Mesenchymal stem cell (in vitro differentiated cells and primary cell): ENCODE measurements around the gene GULP1.

ENCODE experiments used
- DNase-seq: peaks from one replicate; pipeline ENCODE4 v3.0.0-alpha.2; 2013
- H2AFZ ChIP-seq: one replicate; pipeline ENCODE4 v1.6.1; 2013; ENCODE audit warnings: low read depth, mild to moderate bottlenecking, control low read depth, inconsistent platforms, low read length, moderate library complexity
- H2AK5ac ChIP-seq: 2 replicates; pipeline ENCODE4 v1.6.1; 2013; ENCODE audit warnings: low read length, moderate library complexity, mild to moderate bottlenecking, inconsistent platforms; ENCODE audit not compliant: severe bottlenecking
- H2BK120ac ChIP-seq: one replicate; pipeline ENCODE4 v1.6.1; 2013; ENCODE audit warnings: low read depth, mild to moderate bottlenecking, inconsistent platforms, low read length, moderate library complexity
- H2BK12ac ChIP-seq, 2 experiments: one replicate each; pipeline ENCODE4 v1.6.1; 2013; ENCODE audit warnings: inconsistent platforms in 2 of 2, low read length in 2 of 2, mild to moderate bottlenecking in 2 of 2, moderate library complexity in 2 of 2, control low read depth in 1 of 2
- H2BK15ac ChIP-seq: one replicate; pipeline ENCODE4 v1.6.1; 2013; ENCODE audit warnings: mild to moderate bottlenecking, low read depth, inconsistent platforms; ENCODE audit not compliant: poor library complexity, severe bottlenecking
- H2BK5ac ChIP-seq: 2 replicates; pipeline ENCODE4 v1.6.1; 2013; ENCODE audit warnings: low read depth, mild to moderate bottlenecking, low read length, control low read depth, inconsistent platforms; ENCODE audit not compliant: poor library complexity, severe bottlenecking
- H3K14ac ChIP-seq, 2 experiments: one replicate each; pipeline ENCODE4 v1.6.1; 2013; ENCODE audit warnings: inconsistent platforms in 2 of 2, low read length in 2 of 2, control low read depth in 1 of 2, mild to moderate bottlenecking in 1 of 2, moderate library complexity in 1 of 2
- H3K18ac ChIP-seq, 2 experiments: one replicate each; pipeline ENCODE4 v1.6.1; 2013; ENCODE audit warnings: inconsistent platforms in 2 of 2, low read length in 2 of 2, control low read depth in 1 of 2, low read depth in 1 of 2, mild to moderate bottlenecking in 1 of 2
- H3K23ac ChIP-seq, 2 experiments: one replicate each; pipeline ENCODE4 v1.6.1; 2013; ENCODE audit warnings: inconsistent platforms in 2 of 2, low read length in 2 of 2, mild to moderate bottlenecking in 2 of 2, moderate library complexity in 2 of 2, control low read depth in 1 of 2
- H3K27ac ChIP-seq: 2 replicates; pipeline ENCODE4 v1.5.1; 2013; ENCODE audit warnings: mild to moderate bottlenecking, moderate library complexity, low read length, control low read depth, inconsistent platforms; ENCODE audit not compliant: poor library complexity, severe bottlenecking
- H3K27me3 ChIP-seq, 2 experiments: 2 replicates each; pipeline versions ENCODE4 v1.6.1 to v1.7.0; 2013; ENCODE audit warnings: low read length in 2 of 2, mild to moderate bottlenecking in 2 of 2, moderate library complexity in 2 of 2, control low read depth in 1 of 2, inconsistent platforms in 1 of 2; ENCODE audit not compliant: control insufficient read depth in 1 of 2, insufficient read depth in 1 of 2
- H3K36me3 ChIP-seq, 2 experiments: 2 replicates each; pipeline versions ENCODE4 v1.6.1 to v1.7.0; 2013; ENCODE audit warnings: low read length in 2 of 2, control low read depth in 1 of 2, inconsistent platforms in 1 of 2, low read depth in 1 of 2, mild to moderate bottlenecking in 1 of 2; ENCODE audit not compliant: insufficient read depth in 2 of 2, control insufficient read depth in 1 of 2
- H3K4ac ChIP-seq, 2 experiments: one replicate each; pipeline ENCODE4 v1.6.1; 2013; ENCODE audit warnings: inconsistent platforms in 2 of 2, low read length in 2 of 2, mild to moderate bottlenecking in 2 of 2, moderate library complexity in 2 of 2, control low read depth in 1 of 2, low read depth in 1 of 2
- H3K4me1 ChIP-seq: 2 replicates; pipeline ENCODE4 v1.6.1; 2013; ENCODE audit warnings: low read depth, low read length, control low read depth; ENCODE audit not compliant: control insufficient read depth, insufficient read depth
- H3K4me2 ChIP-seq: 2 replicates; pipeline ENCODE4 v1.6.1; 2013; ENCODE audit warnings: low read length, mild to moderate bottlenecking, inconsistent platforms; ENCODE audit not compliant: poor library complexity, severe bottlenecking
- H3K4me3 ChIP-seq, 2 experiments: 2 replicates each; pipeline versions ENCODE4 v1.5.1 to v1.7.0; 2013; ENCODE audit warnings: low read length in 2 of 2, mild to moderate bottlenecking in 2 of 2, control low read depth in 1 of 2, low read depth in 1 of 2; ENCODE audit not compliant: insufficient read depth in 1 of 2
- H3K79me1 ChIP-seq: replicated peaks from 2 replicates; pipeline ENCODE4 v1.6.1; 2013; ENCODE audit warnings: mild to moderate bottlenecking, control low read depth, low read length, inconsistent platforms; ENCODE audit not compliant: poor library complexity, severe bottlenecking
- H3K9ac ChIP-seq: 2 replicates; pipeline ENCODE4 v1.7.0; 2013; ENCODE audit warnings: mild to moderate bottlenecking, low read length, moderate library complexity
- H3K9me3 ChIP-seq: 2 replicates; pipeline ENCODE4 v1.7.0; 2013; ENCODE audit warnings: mild to moderate bottlenecking, low read length; ENCODE audit not compliant: control insufficient read depth
- H4K8ac ChIP-seq: one replicate; pipeline ENCODE4 v1.6.1; 2013; ENCODE audit warnings: inconsistent platforms, mild to moderate bottlenecking, low read length, moderate library complexity
- H4K91ac ChIP-seq: one replicate; pipeline ENCODE4 v1.6.1; 2013; ENCODE audit warnings: mild to moderate bottlenecking, low read length, inconsistent platforms
- whole genome bisulfite sequencing: methylation state at CpG from one replicate; pipeline ENCODE4 v1.1.7; 2013; ENCODE audit warnings: mixed read lengths; 5-methylcytosine and 5-hydroxymethylcytosine counted together

GULP1 gene

DNA sequence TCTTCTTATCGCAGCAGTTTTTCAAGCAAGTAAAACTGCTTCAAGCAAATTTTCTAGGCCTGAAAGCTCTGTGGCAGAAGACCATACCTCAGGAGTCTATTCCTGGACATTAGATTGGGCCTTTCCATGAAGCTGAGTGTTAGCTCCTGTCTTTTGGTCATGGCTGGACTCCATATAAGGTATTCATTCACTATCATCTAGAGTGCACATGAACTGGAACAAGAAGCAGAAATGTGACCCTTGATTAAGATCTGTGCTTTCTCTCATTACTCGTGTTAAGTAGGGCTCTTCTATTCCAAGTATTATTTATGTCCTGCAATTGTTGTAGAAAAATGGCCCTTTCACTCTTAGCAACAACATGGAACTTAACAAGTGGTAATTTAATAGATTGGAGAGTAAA lies 5.9 kb upstream of the GULP1 start:
- H3K27ac ChIP-seq, result no peak overlapping the region
- no peak overlapping the region for H3K4ac ChIP-seq
- no peak overlapping the region for H3K14ac ChIP-seq
- H2AFZ ChIP-seq, result no peak overlapping the region
- DNase-seq, result no peak
- H3K9ac ChIP-seq, result no peak overlapping the region
- H3K79me1 ChIP-seq, result no peaks in the 10 kb centered on the region
- H3K18ac ChIP-seq, result no peak overlapping the region
- H3K4me1 ChIP-seq, result no peaks in the 10 kb centered on the region
- H3K23ac ChIP-seq, result no peak overlapping the region
- H4K91ac ChIP-seq, result no peak overlapping the region
- H3K9me3 ChIP-seq, result peaks cover 4% of the 10 kb centered on the region
- no peak overlapping the region for H3K4me3 ChIP-seq
- 67% methylated on average over 2 of the region's 2 CpGs for WGBS
- H3K36me3 ChIP-seq, result no peaks in the 10 kb centered on the region
- H2BK120ac ChIP-seq, result no peak overlapping the region
- no peak overlapping the region for H2BK5ac ChIP-seq
- no peak overlapping the region for H2BK12ac ChIP-seq
- H2AK5ac ChIP-seq, result no peak overlapping the region
- no peak overlapping the region for H3K4me2 ChIP-seq
- H4K8ac ChIP-seq, result no peak overlapping the region
- no peaks in the 10 kb centered on the region for H3K27me3 ChIP-seq
- H2BK15ac ChIP-seq, result no peak overlapping the region

DNA sequence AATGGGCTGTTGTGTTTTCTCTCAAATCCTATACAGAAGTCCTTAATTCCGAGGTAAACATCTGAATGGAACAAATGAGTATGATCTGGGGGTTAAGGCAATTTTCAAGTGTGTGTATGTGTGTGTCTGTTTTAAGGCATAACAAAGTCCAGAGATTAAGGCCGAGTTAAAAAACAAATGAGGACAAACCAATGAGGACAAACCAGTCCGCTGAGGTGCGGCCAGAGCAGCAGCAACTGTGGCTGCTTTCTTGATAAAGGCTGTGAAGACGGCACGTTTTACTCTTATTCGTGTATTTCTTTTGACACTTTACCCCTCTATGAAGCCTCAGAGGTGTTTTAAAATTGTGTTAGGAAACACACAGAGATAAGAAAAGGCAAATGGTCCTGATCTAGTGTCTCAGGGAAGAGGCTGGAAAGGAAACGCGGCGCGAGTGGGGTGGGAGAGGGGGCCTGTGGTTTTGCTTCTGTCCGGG lies 495 bp upstream of the GULP1 start:
- Histone ChIP-seq H3K27me3 (no peaks in the 10 kb centered on the region), H3K18ac (peak overlapping the region; percentile 34 to 54), H4K91ac (no peak overlapping the region), H3K14ac (no peak overlapping the region), H3K36me3 (no peaks in the 10 kb centered on the region), H2AFZ (peak overlapping the region; percentile 36), H3K9me3 (no peaks in the 10 kb centered on the region), H2AK5ac (no peak overlapping the region), H3K4me3 (peak overlapping the region; percentile 78 to 90), H3K79me1 (no peaks in the 10 kb centered on the region), H3K27ac (peak overlapping the region; percentile 93), H3K4ac (peak overlapping the region in 1 of 2 experiments; percentile 12), H3K4me1 (no peaks in the 10 kb centered on the region), H2BK120ac (peak overlapping the region; percentile 29), H2BK15ac (no peak overlapping the region), H3K23ac (no peak overlapping the region), H2BK12ac (no peak overlapping the region), H3K9ac (peak overlapping the region; percentile 87), H2BK5ac (peak overlapping the region; percentile 87), H4K8ac (no peak overlapping the region), H3K4me2 (peak overlapping the region; percentile 74)
- WGBS, result 4% methylated on average over 9 of the region's 12 CpGs
- peak; percentile 68 for DNase-seq

DNA sequence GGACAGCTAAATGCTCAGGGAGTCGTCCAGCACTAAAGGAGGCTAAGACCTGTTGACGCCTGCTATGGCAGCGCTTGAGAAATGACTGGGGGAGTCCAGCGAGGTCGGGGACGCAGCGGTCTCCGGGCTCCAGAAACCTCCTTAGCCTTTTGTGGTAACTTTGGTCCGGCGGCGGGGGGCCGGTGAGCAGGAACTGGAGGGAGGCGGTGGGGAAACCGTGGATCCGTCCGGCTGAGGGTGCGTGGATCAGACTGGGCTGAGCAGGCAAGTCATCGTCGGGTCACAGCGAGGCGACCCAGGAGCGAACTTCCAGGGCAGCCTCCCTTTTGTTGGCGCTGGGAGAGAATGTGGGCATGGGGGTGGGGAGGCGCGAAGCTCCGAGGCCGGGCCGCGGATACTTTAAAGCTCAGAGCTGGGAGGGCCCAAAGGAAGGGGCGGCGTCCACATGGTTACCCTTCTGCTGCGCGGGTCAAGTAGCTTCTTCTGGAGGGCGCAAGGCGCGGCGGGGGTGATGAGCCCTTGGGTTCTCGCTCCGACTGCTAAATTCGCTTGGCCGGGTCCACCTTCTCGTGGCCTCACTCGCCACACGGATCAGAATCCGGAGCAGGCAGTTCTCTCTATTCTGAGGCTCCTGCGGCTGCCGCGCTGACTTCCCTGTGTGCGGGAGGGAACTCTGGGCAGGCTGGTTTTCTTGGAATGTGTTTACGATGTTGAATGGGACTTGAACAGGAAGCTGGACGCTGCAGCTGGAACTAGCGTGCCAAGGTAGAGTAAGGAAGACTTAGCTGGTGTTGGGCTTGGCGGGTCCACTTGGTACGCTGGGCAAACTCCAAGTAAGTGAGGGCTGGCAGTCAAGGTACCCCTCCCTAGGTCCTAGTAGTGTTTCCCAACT lies 920 bp downstream of the GULP1 start:
- peak overlapping the region; percentile 54 for H3K4me2 ChIP-seq
- H2AFZ ChIP-seq, result peak overlapping the region; percentile 44
- peak overlapping the region in 1 of 2 experiments; percentile 93 for H3K23ac ChIP-seq
- peak overlapping the region in 1 of 2 experiments; percentile 86 for H2BK12ac ChIP-seq
- under 1% methylated on average over 52 of the region's 54 CpGs for WGBS
- H3K14ac ChIP-seq, result peak overlapping the region in 1 of 2 experiments; percentile 90
- peak overlapping the region in 1 of 2 experiments; percentile 95 for H3K4ac ChIP-seq
- H4K91ac ChIP-seq, result peak overlapping the region; percentile 71
- H3K79me1 ChIP-seq, result peaks cover 2% of the 10 kb centered on the region
- H2AK5ac ChIP-seq, result no peak overlapping the region
- peak overlapping the region; percentile 87 for H3K9ac ChIP-seq
- peak overlapping the region; percentile 93 for H3K27ac ChIP-seq
- no peaks in the 10 kb centered on the region for H3K27me3 ChIP-seq
- peak overlapping the region; percentile 78 to 90 for H3K4me3 ChIP-seq
- H3K4me1 ChIP-seq, result no peaks in the 10 kb centered on the region
- H2BK5ac ChIP-seq, result peak overlapping the region; percentile 87
- H3K18ac ChIP-seq, result peak overlapping the region; percentile 78 to 93
- H2BK120ac ChIP-seq, result peak overlapping the region; percentile 81
- peak overlapping the region; percentile 66 for H2BK15ac ChIP-seq
- DNase-seq, result peak; percentile 94
- H3K36me3 ChIP-seq, result no peaks in the 10 kb centered on the region
- peak overlapping the region; percentile 33 for H4K8ac ChIP-seq
- no peaks in the 10 kb centered on the region for H3K9me3 ChIP-seq

DNA sequence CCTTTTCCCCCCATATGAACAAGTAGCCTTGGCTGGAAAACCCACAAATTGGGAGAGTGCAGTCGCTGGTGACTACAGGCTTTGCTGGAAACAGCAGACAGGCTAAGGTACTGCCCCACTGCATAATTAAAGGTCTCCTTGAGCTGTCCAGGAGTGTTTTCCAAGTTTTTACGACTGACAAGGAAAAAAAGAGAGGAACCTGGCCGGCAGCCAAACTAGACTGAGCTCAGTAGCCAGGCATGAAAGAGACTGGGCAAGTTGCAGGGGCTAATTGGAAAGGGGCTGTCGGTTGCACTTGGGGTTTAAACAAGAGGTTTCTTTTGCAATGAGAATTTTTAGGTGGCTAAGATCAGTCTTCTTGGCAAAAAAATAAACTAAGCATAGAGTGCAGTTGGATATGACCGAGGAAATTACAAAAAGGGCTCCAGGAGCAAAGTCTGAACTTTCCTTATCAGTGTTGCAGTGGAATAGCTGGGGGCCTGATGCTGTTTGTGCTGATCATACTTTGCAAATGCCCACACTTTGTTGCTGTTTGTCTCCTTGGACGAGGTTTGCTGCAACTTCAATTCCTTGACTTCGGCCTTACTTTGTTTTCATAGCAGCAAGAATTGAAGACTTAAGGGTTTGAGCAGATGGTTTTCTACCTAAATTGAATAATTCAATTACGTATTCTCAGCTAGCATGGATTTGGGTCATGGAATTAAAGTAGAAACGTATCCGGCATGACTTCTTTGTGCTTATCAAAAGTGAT lies 2.1 kb downstream of the GULP1 start:
- no peak overlapping the region for H3K23ac ChIP-seq
- no peaks in the 10 kb centered on the region for H3K9me3 ChIP-seq
- peak overlapping the region; percentile 19 for H2BK15ac ChIP-seq
- no peaks in the 10 kb centered on the region for H3K27me3 ChIP-seq
- no peak overlapping the region for H2AFZ ChIP-seq
- H3K9ac ChIP-seq, result peak overlapping the region; percentile 87
- H3K14ac ChIP-seq, result no peak overlapping the region
- no peaks in the 10 kb centered on the region for H3K4me1 ChIP-seq
- no peak overlapping the region for H2BK5ac ChIP-seq
- peak; percentile 84 for DNase-seq
- no peak overlapping the region for H4K91ac ChIP-seq
- H2AK5ac ChIP-seq, result no peak overlapping the region
- no peak overlapping the region for H2BK120ac ChIP-seq
- H4K8ac ChIP-seq, result peak overlapping the region; percentile 66
- H3K4me2 ChIP-seq, result peak overlapping the region; percentile 54
- H3K27ac ChIP-seq, result peak overlapping the region; percentile 93
- WGBS, result 3% methylated on average over 6 of the region's 10 CpGs
- H3K4me3 ChIP-seq, result peak overlapping the region in 1 of 2 experiments; percentile 90
- no peaks in the 10 kb centered on the region for H3K36me3 ChIP-seq
- H2BK12ac ChIP-seq, result no peak overlapping the region
- H3K18ac ChIP-seq, result peak overlapping the region; percentile 77 to 81
- H3K79me1 ChIP-seq, result peaks cover 2% of the 10 kb centered on the region
- H3K4ac ChIP-seq, result no peak overlapping the region
